EL (cell line): ENCODE data around the gene SRPX2.
A peak's percentile ranks its signal among the peaks of the same experiment; 100 is the strongest.

ENCODE experiments used
- DNase-seq: peaks from one replicate; pipeline ENCODE4 v3.0.0-alpha.2; 2016

SRPX2 gene

DNA sequence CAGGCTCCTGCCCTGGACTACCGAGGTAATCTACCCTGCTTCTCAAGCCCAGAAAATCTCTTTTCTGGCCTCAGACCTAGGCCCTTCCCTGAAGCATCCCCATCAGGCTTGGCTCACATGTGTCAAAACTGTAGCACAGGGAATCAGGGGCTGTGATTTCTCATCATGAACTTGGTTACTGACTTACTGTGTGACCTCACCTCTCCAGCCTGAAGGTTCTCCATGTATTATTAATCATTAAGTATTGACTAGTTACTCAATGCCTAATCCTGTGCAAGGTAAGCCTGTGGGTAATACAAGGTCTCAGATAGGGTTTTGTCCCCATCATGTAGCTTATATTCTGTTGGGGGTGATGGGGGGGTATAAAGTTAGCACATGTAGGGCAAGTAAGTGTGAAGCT lies 6.8 kb downstream of the SRPX2 start:
- DNase-seq: no peak

GRCh38 chrX:100652266-100652665 lies 8.3 kb downstream of the SRPX2 start:
- DNase-seq: no peak

- DNase-seq: peak; percentile 30
These were observed 10.3 kb downstream of the SRPX2 start for GRCh38 chrX:100654261-100654660.

GRCh38 chrX:100658941-100659381 lies 15.0 kb downstream of the SRPX2 start:
- no peak for DNase-seq

- peak; percentile 9 for DNase-seq
These were observed 15.6 kb downstream of the SRPX2 start for GRCh38 chrX:100659431-100660137.

DNA sequence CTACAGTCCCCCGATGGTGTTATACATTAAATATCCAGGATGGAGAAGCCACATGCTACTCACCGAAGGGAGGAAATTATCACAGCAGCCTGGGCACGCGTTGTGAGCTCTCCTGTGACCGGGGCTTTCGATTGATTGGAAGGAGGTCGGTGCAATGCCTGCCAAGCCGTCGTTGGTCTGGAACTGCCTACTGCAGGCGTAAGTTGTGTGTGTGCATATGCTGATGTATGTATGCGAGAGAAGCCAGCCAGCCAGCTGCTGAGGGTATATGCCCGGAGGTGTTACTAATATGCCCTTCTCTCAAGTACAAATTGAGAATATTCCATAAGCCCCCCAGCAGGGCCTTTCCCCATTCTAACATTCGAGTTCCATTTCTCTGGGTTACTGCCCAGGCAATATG lies 18.2 kb downstream of the SRPX2 start:
- no peak for DNase-seq

DNA sequence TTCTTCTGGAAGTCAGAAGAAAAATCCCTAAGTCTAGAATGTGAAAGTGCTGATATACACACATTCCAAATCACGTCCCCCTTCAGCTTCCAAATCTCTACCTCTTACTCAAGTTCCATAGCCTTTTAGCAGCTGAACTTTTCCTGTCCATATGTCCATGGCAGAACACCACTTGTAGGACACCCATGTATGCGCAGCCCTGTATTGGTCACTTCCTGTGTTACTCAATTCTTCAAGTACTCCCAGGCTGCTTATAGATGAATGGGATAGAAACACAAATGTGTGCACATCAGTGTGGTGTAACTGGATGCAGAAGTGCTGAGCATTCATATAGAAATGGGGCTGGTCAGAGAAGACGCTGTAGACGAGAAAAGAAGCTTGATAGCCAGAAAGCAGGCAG lies 18.8 kb downstream of the SRPX2 start:
- peak; percentile 15 for DNase-seq

DNA sequence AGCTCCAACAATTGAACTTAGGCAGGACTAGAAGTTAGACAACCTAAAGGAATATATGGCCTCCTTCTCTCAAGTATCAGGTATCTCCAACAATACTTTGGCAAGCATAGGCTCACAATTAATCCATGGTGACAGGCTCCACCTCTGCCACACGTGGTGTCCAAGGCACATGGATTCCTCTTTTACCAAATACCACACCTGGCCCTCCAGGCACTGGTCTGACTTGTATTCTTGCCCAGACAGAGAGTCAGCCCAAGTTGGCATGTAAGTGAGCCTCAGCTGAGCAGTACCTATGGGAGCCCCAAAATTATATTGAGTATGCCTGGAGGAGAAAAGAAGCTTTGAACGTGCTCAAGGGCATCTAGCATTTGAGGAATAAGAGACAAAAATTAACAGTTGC lies 19.6 kb downstream of the SRPX2 start:
- no peak for DNase-seq

- DNase-seq: no peak
These were observed 29.0 kb downstream of the SRPX2 start for GRCh38 chrX:100672966-100673365.

- peak; percentile 74 for DNase-seq
These were observed 29.5 kb downstream of the SRPX2 start for GRCh38 chrX:100673397-100673953.

GRCh38 chrX:100674705-100675104 lies 30.7 kb downstream of the SRPX2 start:
- DNase-seq: no peak

GRCh38 chrX:100677611-100678181 lies 33.7 kb downstream of the SRPX2 start:
- DNase-seq: no peak

GRCh38 chrX:100680756-100681155 lies 36.8 kb downstream of the SRPX2 start:
- peak; percentile 31 for DNase-seq

DNA sequence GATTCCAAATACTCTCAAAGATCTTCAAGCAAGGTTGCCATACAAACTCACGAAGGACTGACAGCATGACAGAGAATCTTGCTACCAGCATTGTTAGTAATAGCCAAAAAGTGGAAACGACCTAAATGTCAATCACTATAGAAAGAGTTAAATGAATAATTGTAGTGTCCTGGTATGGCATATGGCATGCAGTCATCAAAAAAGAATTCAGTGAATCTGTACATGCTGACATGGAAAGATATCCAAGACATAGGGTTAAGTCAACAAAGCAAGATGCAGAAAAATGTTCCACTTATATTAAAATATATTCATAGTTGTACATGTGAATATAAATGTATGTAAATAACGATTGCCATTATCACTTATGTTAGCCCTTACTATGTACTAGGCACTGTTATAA lies 37.6 kb downstream of the SRPX2 start:
- DNase-seq: peak; percentile 32

GRCh38 chrX:100682939-100683338 lies 38.9 kb downstream of the SRPX2 start:
- no peak for DNase-seq

- DNase-seq: peak; percentile 62
These were observed 41.4 kb downstream of the SRPX2 start for GRCh38 chrX:100685284-100685996.

GRCh38 chrX:100685997-100686305 lies 42.0 kb downstream of the SRPX2 start:
- DNase-seq: no peak

- no peak for DNase-seq
These were observed 43.1 kb downstream of the SRPX2 start for GRCh38 chrX:100687128-100687527.

- no peak for DNase-seq
These were observed 43.5 kb downstream of the SRPX2 start for GRCh38 chrX:100687546-100687945.

- DNase-seq: no peak
These were observed 51.3 kb downstream of the SRPX2 start for GRCh38 chrX:100695302-100695701.

DNA sequence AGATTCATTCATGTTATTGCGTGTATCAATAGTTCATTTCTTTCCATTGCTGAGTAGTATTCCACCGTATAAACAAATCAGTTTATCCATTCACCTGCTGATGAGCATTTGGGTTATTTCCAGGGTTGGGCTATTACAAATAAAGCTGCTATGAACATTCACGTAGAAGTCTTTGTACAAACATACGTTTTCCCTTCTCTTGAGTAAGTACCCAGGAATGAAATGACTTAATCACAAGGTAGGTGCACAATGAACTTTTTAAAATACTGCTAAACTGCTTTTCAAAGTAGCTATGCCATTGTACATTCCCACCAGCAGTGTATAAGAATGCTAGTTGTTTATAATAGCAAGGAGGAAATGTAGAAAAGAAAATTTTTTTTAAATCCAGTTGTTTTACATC lies 52.0 kb downstream of the SRPX2 start:
- DNase-seq: no peak

DNA sequence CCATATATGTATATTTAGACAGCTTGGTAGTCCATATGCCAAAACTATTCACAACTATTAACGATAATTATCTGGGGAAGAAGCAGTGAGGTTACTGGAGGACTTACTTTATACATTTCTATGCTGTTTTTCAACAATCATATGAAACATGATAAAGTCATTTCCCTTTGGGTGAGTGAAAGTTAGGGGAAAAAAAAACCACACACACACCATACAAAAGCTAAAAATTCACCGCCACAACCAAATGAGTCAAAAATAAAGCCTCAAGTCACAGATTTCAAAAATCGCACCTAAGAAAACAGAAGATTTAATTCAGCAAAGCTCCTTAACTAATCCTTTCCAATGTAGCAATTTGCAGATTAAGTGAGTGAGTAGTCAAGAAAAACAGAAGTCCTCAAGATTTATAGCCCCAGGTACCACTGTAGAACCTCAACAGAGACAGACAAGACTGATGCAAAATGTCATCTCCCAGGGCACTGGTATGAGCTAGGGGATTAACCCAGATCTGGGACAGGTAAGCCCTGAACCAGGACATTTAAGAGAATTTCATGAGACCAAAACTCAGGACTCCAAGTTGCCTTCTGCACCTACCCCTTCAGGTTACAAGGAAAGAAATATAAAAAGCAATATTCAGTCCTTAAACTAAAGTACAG lies 52.8 kb downstream of the SRPX2 start:
- DNase-seq: no peak

DNA sequence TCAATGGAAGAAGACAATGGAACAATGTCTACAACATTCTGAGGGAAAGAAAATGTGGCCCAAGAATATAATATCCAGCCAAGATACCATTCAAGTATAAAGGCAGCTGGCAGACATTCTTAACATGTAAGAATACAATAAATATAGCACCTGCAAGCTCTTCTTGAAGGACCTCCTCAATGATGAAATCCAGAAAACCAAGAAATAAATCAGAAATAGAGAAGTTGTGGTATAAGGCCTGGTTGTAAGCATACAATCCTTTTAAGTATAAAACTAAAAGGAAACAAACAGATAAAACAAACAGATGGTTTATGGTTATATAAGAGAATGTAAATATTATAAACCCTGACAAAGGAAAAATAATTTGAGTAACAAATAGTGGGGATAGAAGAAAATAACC lies 54.6 kb downstream of the SRPX2 start:
- no peak for DNase-seq

GRCh38 chrX:100700809-100701208 lies 56.8 kb downstream of the SRPX2 start:
- DNase-seq: no peak
